Gastrocnemius medialis (tissue), 4 donors: Measurements from ENCODE around the gene SRCAP.

Experiments used
- POLR2A ChIP-seq, 2 donors: fragments of 450-650 bp; IDR thresholded peaks; one replicate each; pipeline ENCODE4 v1.6.1; 2017; ENCODE audit warnings: antibody characterized with exemption in 2 of 2, mild to moderate bottlenecking in 2 of 2, moderate library complexity in 2 of 2
- TF ChIP-seq, protein P1 (sequence below), 5 experiments: fragments of 450-650 bp in 3 of 5; fragments of 200-600 bp in 2 of 5; sonication (generic) in 2 of 5; IDR thresholded peaks in 4 of 5; conservative IDR thresholded peaks in 1 of 5; 1 replicate in 4 of 5; 2 replicates in 1 of 5; pipeline ENCODE4 v1.5.1; 2016 to 2019; ENCODE audit warnings: antibody characterized with exemption in 5 of 5, mild to moderate bottlenecking in 3 of 5, moderate library complexity in 3 of 5

DNA sequence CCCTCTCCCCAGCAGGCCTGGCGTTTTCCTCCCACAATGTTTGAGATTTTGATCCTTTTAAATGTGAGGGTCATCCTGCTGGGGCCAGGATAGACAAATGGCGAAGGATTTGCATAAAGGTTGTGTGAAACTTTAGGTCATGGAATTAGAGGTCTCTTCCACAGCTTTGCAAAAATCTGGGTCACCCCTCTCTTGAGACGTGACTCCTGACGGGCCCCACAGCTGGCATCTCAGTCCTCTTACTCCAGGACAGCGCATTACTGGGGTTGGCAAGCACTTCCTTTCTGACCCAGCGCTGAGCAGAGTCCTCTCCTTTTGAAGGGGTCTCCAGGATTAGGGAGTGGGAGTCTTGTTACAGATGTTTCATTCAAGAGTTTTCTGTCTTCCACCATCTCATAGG lies 80.6 kb downstream of the SRCAP start:
- TF ChIP-seq, protein P1, sequence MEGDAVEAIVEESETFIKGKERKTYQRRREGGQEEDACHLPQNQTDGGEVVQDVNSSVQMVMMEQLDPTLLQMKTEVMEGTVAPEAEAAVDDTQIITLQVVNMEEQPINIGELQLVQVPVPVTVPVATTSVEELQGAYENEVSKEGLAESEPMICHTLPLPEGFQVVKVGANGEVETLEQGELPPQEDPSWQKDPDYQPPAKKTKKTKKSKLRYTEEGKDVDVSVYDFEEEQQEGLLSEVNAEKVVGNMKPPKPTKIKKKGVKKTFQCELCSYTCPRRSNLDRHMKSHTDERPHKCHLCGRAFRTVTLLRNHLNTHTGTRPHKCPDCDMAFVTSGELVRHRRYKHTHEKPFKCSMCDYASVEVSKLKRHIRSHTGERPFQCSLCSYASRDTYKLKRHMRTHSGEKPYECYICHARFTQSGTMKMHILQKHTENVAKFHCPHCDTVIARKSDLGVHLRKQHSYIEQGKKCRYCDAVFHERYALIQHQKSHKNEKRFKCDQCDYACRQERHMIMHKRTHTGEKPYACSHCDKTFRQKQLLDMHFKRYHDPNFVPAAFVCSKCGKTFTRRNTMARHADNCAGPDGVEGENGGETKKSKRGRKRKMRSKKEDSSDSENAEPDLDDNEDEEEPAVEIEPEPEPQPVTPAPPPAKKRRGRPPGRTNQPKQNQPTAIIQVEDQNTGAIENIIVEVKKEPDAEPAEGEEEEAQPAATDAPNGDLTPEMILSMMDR (IDR thresholded peaks at IDR 0.05 in 4 of 5, conservative IDR thresholded peaks at IDR 0.05 in 1 of 5): no peak
- no peak for TF ChIP-seq POLR2A (IDR thresholded peaks at IDR 0.05)
